ENCODE data around the gene IRF2. TPM values are rescaled to one million over a fixed set of nuclear protein-coding genes. Genes with fewer than 3 reads are reported as not detected.

IRF2 gene
- total RNA-seq, 4 donors from 2014 or later = 32.3 to 50.1 (median 36.4) TPM

DNA sequence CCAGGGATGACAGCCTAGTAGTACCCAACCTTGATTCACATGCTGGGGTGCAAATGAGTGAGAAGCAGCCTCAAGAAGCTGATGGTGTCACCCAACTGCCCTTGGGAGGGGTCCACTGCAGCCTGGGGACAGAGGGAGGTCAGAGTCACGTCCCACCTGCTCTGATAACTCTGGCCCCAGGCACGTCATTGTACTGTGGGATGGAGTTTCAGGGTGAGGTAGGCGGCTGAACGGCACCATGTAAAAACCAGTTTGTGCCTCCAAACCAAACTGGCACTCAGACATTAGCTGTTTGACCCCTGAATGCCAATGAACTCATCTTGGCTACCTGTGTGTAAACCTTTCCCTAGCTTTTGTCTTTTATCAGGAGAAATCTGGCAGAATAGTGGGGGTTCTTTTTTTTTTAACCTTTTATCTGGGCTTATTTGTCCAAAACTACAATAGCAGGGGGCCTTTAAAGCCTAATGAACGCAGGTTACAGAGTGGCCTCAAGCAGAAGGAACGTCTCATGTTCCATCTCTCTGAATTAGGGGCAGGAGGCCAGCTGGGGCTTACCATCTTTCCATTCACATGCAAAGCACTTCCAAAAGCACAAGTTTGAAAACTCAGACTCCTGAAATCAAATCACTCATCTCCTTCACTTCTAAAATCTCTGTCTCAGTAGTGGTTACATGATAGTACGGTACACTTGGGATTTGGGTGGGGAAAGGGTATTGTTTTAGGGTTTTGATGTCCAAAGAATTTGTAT, 89.4 kb downstream of the IRF2 start:
- no peaks in the 10 kb centered on the region for H3K27me3 ChIP-seq
- intact Hi-C loops (cut with DNase I) = loop anchor here (5.0 kb wide), 1 partner anchor 147 kb away; no protein-coding TSS in a partner anchor
- H3K9me3 ChIP-seq = no peaks in the 10 kb centered on the region
- peak overlapping the region; percentile 30 to 51 (median 39) for H3K4me3 ChIP-seq
- H3K4me1 ChIP-seq = peaks cover 40 to 63% (median 53%) of the 10 kb centered on the region in 4 donors
- 73% methylated on average over 7 of the region's 7 CpGs for WGBS
- peaks cover 8 to 36% (median 32%) of the 10 kb centered on the region in 4 donors for H3K36me3 ChIP-seq
- no peak for DNase-seq (ENCODE audit: extremely low spot score)
- peak overlapping the region; percentile 69 to 82 (median 78) for H3K27ac ChIP-seq (replicated peaks in 1 of 4)
- no peak for TF ChIP-seq EP300 (IDR thresholded peaks at IDR 0.05)
- TF ChIP-seq, protein P1, sequence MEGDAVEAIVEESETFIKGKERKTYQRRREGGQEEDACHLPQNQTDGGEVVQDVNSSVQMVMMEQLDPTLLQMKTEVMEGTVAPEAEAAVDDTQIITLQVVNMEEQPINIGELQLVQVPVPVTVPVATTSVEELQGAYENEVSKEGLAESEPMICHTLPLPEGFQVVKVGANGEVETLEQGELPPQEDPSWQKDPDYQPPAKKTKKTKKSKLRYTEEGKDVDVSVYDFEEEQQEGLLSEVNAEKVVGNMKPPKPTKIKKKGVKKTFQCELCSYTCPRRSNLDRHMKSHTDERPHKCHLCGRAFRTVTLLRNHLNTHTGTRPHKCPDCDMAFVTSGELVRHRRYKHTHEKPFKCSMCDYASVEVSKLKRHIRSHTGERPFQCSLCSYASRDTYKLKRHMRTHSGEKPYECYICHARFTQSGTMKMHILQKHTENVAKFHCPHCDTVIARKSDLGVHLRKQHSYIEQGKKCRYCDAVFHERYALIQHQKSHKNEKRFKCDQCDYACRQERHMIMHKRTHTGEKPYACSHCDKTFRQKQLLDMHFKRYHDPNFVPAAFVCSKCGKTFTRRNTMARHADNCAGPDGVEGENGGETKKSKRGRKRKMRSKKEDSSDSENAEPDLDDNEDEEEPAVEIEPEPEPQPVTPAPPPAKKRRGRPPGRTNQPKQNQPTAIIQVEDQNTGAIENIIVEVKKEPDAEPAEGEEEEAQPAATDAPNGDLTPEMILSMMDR (IDR thresholded peaks at IDR 0.05) = no peak
- TF ChIP-seq POLR2AphosphoS5 (IDR thresholded peaks at IDR 0.05) = no peak

DNA sequence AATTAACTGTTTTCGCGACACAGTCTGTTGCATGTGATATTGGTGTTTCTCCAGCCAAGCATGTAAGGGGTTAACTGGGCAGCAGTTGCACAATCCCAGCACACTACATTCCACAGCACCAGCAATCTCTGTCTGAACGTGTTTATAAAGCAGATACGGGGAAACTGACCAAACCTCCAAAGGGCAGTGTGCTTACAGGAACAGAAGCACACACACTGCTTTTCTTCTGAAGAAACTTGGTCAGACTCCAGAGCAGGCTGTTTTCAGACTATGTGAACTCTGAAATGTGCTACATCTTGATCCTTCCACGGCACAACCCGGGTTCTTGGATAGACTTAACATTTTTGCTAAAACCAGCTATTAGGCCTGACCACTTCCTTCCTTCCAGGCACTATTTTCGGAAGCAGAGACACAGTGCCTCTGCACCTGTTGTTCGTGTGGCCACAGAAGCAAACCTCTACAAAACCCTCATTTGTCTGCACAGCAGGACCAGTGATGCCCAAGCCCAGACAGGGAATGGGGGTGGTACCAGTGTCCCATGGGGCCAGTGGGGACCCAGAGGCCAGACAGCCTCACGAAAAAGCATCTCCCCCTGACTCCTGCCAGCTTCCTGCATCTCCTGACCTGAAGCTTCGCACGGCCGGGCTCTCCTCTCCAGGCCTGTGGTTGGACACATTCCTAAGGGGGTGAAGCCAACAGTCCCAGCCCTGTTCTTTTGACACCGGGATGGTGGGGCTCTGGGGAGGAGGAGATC, 90.1 kb downstream of the IRF2 start:
- Histone ChIP-seq H3K4me1 (peaks cover 40 to 63% (median 53%) of the 10 kb centered on the region in 4 donors), H3K9me3 (no peaks in the 10 kb centered on the region), H3K27ac (replicated peaks in 1 of 4) (peak overlapping the region; percentile 69 to 82 (median 78)), H3K36me3 (peaks cover 8 to 29% (median 24%) of the 10 kb centered on the region in 4 donors), H3K4me3 (peak overlapping the region; percentile 30 to 51 (median 39)), H3K27me3 (no peaks in the 10 kb centered on the region)
- TF ChIP-seq EP300 (IDR thresholded peaks at IDR 0.05) = no peak
- peak in 1 of 2 donors; percentile 66 for TF ChIP-seq POLR2AphosphoS5 (IDR thresholded peaks at IDR 0.05)
- TF ChIP-seq, protein P1 (IDR thresholded peaks at IDR 0.05) = no peak
- TF ChIP-seq POLR2A (IDR thresholded peaks at IDR 0.05; ENCODE audit: low read depth) = no peak
- intact Hi-C loops (cut with DNase I) = loop anchor here (5.0 kb wide), 1 partner anchor 148 kb away; no protein-coding TSS in a partner anchor
- DNase-seq (ENCODE audit: extremely low spot score) = no peak
- WGBS = 17% methylated on average over 12 of the region's 13 CpGs

DNA sequence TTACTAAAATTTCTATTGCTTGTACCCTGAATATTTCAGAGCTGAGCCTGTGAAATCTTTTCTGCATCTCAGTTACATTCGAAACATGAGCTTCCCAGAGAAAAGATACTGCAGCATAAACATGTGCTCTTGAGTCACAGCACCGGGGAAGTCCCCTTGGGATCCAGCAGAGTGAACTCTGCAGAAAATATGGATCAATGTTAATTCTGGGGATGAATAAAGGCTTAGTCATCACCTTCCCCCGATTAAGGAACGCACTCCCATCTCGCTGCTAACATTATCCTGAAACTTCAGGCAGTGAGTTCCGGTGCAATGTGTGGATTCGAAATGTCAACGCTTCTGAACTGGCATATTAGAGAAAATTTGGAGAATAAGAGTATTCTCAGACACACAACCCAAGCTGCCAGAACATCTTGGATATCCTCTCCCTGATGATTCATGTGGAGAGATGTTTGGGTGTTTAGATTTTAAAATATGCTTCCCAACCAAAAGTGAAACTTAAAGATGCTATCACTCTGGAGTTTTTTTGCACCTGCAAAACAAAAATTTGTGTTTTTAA, 90.8 kb downstream of the IRF2 start:
- Histone ChIP-seq H3K27me3 (no peaks in the 10 kb centered on the region), H3K4me3 (peak overlapping the region; percentile 30 to 51 (median 39)), H3K36me3 (peaks cover 6 to 22% (median 18%) of the 10 kb centered on the region in 4 donors), H3K27ac (replicated peaks in 1 of 4) (peak overlapping the region; percentile 69 to 82 (median 78)), H3K4me1 (peaks cover 40 to 63% (median 53%) of the 10 kb centered on the region in 4 donors), H3K9me3 (no peaks in the 10 kb centered on the region)
- DNase-seq (ENCODE audit: extremely low spot score) = no peak
- 6% methylated on average over 8 of the region's 8 CpGs for WGBS
- TF ChIP-seq EP300 (IDR thresholded peaks at IDR 0.05) (no peak), POLR2AphosphoS5 (IDR thresholded peaks at IDR 0.05) (peak; percentile 2 to 12)
- intact Hi-C loops (cut with DNase I) = loop anchor here (5.0 kb wide), 1 partner anchor 149 kb away; no protein-coding TSS in a partner anchor

DNA sequence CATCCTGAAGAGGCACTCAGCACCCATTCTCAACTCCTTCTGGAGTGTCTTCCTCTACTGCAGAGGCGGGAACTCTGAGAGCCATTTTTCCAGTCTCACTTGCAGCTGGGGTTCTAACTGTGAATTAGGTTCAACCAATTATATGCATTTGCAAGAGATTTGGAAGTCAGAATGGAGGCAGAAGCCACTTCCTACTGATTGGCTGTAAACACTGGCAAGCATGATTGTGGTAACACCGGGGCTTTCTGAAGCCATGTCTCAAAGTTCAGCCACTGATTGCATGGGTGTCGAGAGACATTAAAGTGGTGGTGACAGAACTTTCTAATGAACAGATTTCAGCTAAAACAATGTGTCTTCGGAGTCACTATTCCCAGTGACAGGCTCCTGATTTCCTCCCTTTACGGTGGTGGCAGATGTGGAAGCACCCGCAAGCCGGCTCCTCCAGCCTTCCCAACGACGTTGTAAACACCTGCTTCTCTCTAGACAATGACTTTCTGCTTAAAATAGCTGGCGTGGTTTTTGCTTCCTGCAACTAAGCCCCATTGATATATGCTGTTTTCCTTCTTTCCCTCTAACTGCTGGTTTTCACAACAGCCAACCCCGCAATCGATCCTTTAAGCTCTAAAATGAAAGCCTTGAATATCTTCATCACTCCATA, 92.0 kb downstream of the IRF2 start:
- peak overlapping the region in 2 of 4 donors; percentile 81 to 82 for H3K27ac ChIP-seq (replicated peaks in 1 of 4)
- no peaks in the 10 kb centered on the region for H3K9me3 ChIP-seq
- peaks cover 40 to 53% (median 53%) of the 10 kb centered on the region in 4 donors for H3K4me1 ChIP-seq
- no peaks in the 10 kb centered on the region for H3K27me3 ChIP-seq
- H3K4me3 ChIP-seq = no peak overlapping the region
- H3K36me3 ChIP-seq = peaks cover 0 to 9% (median 5%) of the 10 kb centered on the region in 4 donors
- TF ChIP-seq POLR2AphosphoS5 (IDR thresholded peaks at IDR 0.05) (no peak), EP300 (IDR thresholded peaks at IDR 0.05) (no peak), POLR2A (IDR thresholded peaks at IDR 0.05; ENCODE audit: low read depth) (no peak)
- TF ChIP-seq, protein P1 (IDR thresholded peaks at IDR 0.05) = no peak
- intact Hi-C loops (cut with DNase I) = loop anchor here (5.0 kb wide), 1 partner anchor 150 kb away; no protein-coding TSS in a partner anchor
- DNase-seq (ENCODE audit: extremely low spot score) = no peak
- WGBS = 68% methylated on average over 10 of the region's 12 CpGs
